GM12865 (cell line): ENCODE measurements around the gene CLK1.

Experiments
- DNase-seq: peaks from one replicate; pipeline ENCODE4 v3.0.0; 2010; ENCODE audit warnings: low read depth
- H3K4me3 ChIP-seq: 2 replicates; pipeline ENCODE4 v1.5.1; 2011; ENCODE audit warnings: mild to moderate bottlenecking, low read depth, low read length, control low read depth
- TF ChIP-seq, protein P1 (sequence below): IDR thresholded peaks from 2 replicates; pipeline ENCODE4 v1.5.1; 2011; ENCODE audit warnings: low read length, control low read depth, low read depth, inconsistent platforms; ENCODE audit not compliant: insufficient read depth; ENCODE audit errors: missing control alignments

CLK1 gene

DNA sequence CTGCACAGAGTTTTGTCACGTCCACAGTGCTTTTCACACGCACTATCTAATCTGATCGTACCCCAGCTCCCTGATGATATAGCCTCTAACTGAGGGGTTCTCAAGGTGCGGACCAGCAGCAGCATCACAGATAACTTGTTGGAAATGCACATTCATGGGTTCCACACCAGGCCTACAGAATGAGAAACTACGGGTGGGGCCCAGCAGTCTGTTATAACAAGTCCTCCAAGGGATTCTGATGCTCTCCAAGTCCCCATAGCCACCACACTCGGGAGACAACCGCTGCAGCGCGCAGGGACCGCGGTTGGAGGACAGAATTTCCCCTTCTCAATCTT, 53.5 kb downstream of the CLK1 start:
- peak overlapping the region; percentile 82 for H3K4me3 ChIP-seq
- TF ChIP-seq, protein P1, sequence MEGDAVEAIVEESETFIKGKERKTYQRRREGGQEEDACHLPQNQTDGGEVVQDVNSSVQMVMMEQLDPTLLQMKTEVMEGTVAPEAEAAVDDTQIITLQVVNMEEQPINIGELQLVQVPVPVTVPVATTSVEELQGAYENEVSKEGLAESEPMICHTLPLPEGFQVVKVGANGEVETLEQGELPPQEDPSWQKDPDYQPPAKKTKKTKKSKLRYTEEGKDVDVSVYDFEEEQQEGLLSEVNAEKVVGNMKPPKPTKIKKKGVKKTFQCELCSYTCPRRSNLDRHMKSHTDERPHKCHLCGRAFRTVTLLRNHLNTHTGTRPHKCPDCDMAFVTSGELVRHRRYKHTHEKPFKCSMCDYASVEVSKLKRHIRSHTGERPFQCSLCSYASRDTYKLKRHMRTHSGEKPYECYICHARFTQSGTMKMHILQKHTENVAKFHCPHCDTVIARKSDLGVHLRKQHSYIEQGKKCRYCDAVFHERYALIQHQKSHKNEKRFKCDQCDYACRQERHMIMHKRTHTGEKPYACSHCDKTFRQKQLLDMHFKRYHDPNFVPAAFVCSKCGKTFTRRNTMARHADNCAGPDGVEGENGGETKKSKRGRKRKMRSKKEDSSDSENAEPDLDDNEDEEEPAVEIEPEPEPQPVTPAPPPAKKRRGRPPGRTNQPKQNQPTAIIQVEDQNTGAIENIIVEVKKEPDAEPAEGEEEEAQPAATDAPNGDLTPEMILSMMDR, result no peak
- DNase-seq, result no peak

DNA sequence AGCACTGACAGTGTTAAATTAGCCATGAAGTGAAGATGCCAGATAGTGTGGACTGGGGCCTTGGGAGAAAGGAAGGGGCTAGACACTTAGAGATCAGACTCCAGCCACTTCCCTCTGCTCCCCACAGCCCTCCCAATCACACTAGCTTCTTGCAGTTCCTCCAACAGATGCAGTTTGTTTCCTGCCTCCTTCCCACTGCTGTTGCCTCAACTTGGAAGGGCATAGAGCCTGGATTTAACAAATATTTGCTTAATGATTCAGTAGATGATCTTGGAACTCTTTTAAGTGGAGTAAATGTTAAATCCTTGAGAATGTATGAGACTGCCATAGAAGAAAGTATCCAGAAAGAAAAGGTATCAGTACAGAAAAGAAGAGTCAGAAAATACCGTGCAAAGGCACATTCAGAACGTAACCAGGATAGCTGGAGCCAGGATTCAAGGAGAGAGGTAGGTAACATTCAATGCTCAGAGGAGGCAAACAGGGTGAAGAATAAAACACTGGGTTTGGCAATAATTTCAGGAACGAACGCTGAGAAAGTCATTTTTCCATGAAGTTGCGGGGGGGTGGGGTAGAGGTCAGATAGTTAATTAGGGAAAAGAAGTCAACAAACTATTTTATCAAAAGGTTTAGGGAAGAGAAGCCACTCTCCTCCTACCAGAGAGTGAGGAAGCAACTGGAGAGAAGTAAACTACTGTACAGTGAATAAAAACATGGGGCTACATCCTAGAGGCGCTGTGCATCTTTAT, 54.0 kb downstream of the CLK1 start:
- H3K4me3 ChIP-seq, result peak overlapping the region; percentile 82
- no peak for DNase-seq
- TF ChIP-seq, protein P1, result no peak

DNA sequence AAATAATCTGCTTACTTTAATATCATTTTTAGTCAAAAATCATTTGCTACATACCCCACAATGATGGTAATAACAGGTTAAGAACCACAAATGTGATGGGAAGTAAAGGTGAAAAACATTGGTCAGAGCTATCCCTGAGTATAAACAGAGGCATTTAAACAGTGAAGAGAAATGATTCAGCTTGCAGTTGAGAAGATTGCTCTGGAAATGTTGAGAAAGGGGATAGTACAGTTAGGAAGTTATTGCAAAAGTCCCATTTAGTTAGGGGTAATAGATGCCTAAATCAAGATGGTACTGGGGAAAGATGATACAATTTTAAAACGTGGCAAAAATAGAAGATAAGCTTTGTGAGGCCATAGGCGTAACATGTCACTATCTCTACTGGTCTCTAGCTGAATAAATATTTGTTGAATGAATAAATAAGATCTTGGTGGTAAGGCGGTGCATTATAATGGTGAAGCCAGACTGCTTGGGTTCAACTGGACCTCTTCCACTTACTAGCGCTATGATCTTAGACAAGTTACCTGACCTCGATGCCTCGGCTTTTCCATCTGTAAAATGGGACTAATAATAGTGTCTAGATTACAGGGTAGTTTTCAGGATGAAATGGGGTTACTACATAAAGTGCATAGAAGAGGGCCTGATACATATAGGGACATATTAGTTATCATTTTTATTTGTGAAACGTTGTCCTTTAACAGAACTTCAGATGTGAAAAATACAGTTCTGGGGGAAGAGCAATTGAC, 54.8 kb downstream of the CLK1 start:
- TF ChIP-seq, protein P1, result no peak
- DNase-seq, result no peak
- H3K4me3 ChIP-seq, result no peak overlapping the region
